Nephron progenitor cell (in vitro differentiated cells): ENCODE measurements around the gene SYT2.
A peak's percentile ranks its signal among the peaks of the same experiment; 100 is the strongest.

Source experiments
- DNase-seq: peaks from one replicate; pipeline ENCODE4 v3.0.0; 2021
- H3K27ac Mint-ChIP-seq: 2 replicates; pipeline ENCODE4 v1.8.0; 2021; ENCODE audit warnings: mild to moderate bottlenecking, moderate library complexity, mixed read lengths
- H3K27me3 Mint-ChIP-seq: 2 replicates; pipeline ENCODE4 v1.8.0; 2021; ENCODE audit warnings: mild to moderate bottlenecking, low read depth, mixed read lengths; ENCODE audit not compliant: poor library complexity
- H3K36me3 Mint-ChIP-seq: 2 replicates; pipeline ENCODE4 v1.8.0; 2021; ENCODE audit warnings: low read depth, mixed read lengths
- H3K4me1 Mint-ChIP-seq: 2 replicates; pipeline ENCODE4 v1.8.0; 2021; ENCODE audit warnings: mixed read lengths
- H3K4me3 Mint-ChIP-seq: 2 replicates; pipeline ENCODE4 v1.8.0; 2021; ENCODE audit warnings: mild to moderate bottlenecking, moderate library complexity, mixed read lengths
- H3K9me3 Mint-ChIP-seq: 2 replicates; pipeline ENCODE4 v1.8.0; 2021; ENCODE audit warnings: mild to moderate bottlenecking, moderate library complexity, mixed read lengths
- CTCF ChIP-seq: fragments of 200-600 bp; sonication (generic); IDR thresholded peaks from 2 replicates; pipeline ENCODE4 v1.5.0; 2021; ENCODE audit warnings: antibody characterized with exemption

Gene SYT2

GRCh38 chr1:202709276-202710041, 795 bp downstream of the SYT2 start:
- Mint-ChIP-seq H3K9me3 (no peaks in the 10 kb centered on the region), H3K4me3 (peak overlapping the region; percentile 82), H3K4me1 (peaks cover 27% of the 10 kb centered on the region), H3K36me3 (no peaks in the 10 kb centered on the region), H3K27me3 (peaks cover 94% of the 10 kb centered on the region), H3K27ac (no peak overlapping the region)
- TF ChIP-seq CTCF: no peak
- DNase-seq: peak; percentile 26

- no peaks in the 10 kb centered on the region for H3K9me3 Mint-ChIP-seq
- H3K27ac Mint-ChIP-seq: no peak overlapping the region
- H3K27me3 Mint-ChIP-seq: peaks cover 98% of the 10 kb centered on the region
- H3K36me3 Mint-ChIP-seq: no peaks in the 10 kb centered on the region
- H3K4me3 Mint-ChIP-seq: peak overlapping the region; percentile 79
- H3K4me1 Mint-ChIP-seq: peaks cover 27% of the 10 kb centered on the region
- DNase-seq: no peak
- no peak for TF ChIP-seq CTCF
Measured at GRCh38 chr1:202708456-202709275, 1.6 kb downstream of the SYT2 start.

- H3K27ac Mint-ChIP-seq: no peak overlapping the region
- H3K36me3 Mint-ChIP-seq: no peaks in the 10 kb centered on the region
- H3K27me3 Mint-ChIP-seq: peaks cover 93% of the 10 kb centered on the region
- no peak for TF ChIP-seq CTCF
- H3K9me3 Mint-ChIP-seq: no peaks in the 10 kb centered on the region
- no peak overlapping the region for H3K4me3 Mint-ChIP-seq
- peaks cover 12% of the 10 kb centered on the region for H3K4me1 Mint-ChIP-seq
- DNase-seq: no peak
Measured at GRCh38 chr1:202706851-202707250, 3.4 kb downstream of the SYT2 start.

- Mint-ChIP-seq H3K4me3 (no peak overlapping the region), H3K4me1 (no peaks in the 10 kb centered on the region), H3K27me3 (peaks cover 80% of the 10 kb centered on the region), H3K36me3 (no peaks in the 10 kb centered on the region), H3K27ac (no peak overlapping the region), H3K9me3 (no peaks in the 10 kb centered on the region)
- DNase-seq: no peak
- no peak for TF ChIP-seq CTCF
Measured at GRCh38 chr1:202704601-202705000, 5.7 kb downstream of the SYT2 start.

- no peaks in the 10 kb centered on the region for H3K4me1 Mint-ChIP-seq
- no peaks in the 10 kb centered on the region for H3K9me3 Mint-ChIP-seq
- H3K36me3 Mint-ChIP-seq: no peaks in the 10 kb centered on the region
- no peak for TF ChIP-seq CTCF
- H3K4me3 Mint-ChIP-seq: no peak overlapping the region
- DNase-seq: no peak
- H3K27ac Mint-ChIP-seq: no peak overlapping the region
- H3K27me3 Mint-ChIP-seq: peaks cover 74% of the 10 kb centered on the region
Measured at GRCh38 chr1:202703191-202703590, 7.1 kb downstream of the SYT2 start.
